ENCODE results near the gene PHACTR1.
"Not testable (repeated sequence)": the region's sequence is repeated elsewhere in the genome, so short reads cannot be mapped to it uniquely, and the experiment has no call there.

The PHACTR1 gene

GRCh38 chr6:13229205-13230085, 512.9 kb downstream of the PHACTR1 start:
- TF ChIP-seq GATA1 (IDR thresholded peaks at IDR 0.05; ENCODE audit: low read depth, low read length) (no peak), POLR2A (IDR thresholded peaks at IDR 0.05; ENCODE audit: low read length) (no peak)
- DNase-seq: no peak

DNA sequence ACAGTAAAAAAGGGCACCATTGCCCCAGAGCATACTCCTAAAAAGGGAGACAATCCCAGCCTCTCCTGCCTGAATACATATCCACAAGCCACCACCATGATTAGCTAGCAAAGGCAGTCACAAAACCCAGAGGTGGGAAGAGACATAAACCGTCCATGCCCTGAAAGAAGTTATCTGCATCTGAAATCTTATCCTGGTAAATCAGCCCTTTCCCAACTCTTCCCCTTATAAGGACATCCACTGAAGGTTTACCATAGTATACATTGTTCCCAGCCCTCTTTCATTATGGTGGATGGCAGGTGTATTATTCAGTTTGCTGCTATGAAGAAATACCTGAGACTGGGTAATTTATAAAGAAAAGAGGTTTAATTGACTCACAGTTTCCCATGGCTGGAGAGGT, 516.5 kb downstream of the PHACTR1 start:
- DNase-seq: no peak
- TF ChIP-seq POLR2A (IDR thresholded peaks at IDR 0.05; ENCODE audit: low read length): no peak
- no peak for TF ChIP-seq GATA1 (IDR thresholded peaks at IDR 0.05; ENCODE audit: low read depth, low read length)

DNA sequence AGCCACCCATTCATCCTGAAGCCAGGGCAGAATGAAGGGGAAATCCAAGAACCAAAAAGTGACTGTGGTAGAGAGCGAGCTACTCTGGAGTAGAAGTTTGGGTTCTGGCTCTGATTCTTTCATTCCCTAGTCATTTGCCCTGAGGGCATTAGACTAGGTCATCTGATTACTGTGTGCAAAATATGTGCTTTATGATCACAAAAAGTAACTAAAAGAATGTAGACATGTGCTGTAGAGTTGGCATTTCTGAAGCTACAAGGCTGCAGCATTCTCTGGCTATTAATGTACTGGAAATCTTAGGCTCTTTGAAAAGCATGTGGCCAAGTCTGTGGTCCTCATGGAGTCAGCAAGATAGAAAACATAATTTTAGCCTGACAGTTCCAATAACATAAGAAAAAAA, 517.6 kb downstream of the PHACTR1 start:
- TF ChIP-seq GATA1 (IDR thresholded peaks at IDR 0.05; ENCODE audit: low read depth, low read length) (no peak), POLR2A (IDR thresholded peaks at IDR 0.05; ENCODE audit: low read length) (no peak)
- DNase-seq: no peak

- no peak for TF ChIP-seq POLR2A (IDR thresholded peaks at IDR 0.05; ENCODE audit: low read length)
- no peak for TF ChIP-seq GATA1 (IDR thresholded peaks at IDR 0.05; ENCODE audit: low read depth, low read length)
- no peak for DNase-seq
These were observed 518.8 kb downstream of the PHACTR1 start for GRCh38 chr6:13235339-13235738.

- TF ChIP-seq GATA1 (IDR thresholded peaks at IDR 0.05; ENCODE audit: low read depth, low read length): no peak
- TF ChIP-seq POLR2A (IDR thresholded peaks at IDR 0.05; ENCODE audit: low read length): no peak
These were observed 520.8 kb downstream of the PHACTR1 start for GRCh38 chr6:13237318-13237717.

GRCh38 chr6:13238017-13238416, 521.5 kb downstream of the PHACTR1 start:
- TF ChIP-seq GATA1 (IDR thresholded peaks at IDR 0.05; ENCODE audit: low read depth, low read length) (no peak), POLR2A (IDR thresholded peaks at IDR 0.05; ENCODE audit: low read length) (no peak)

More at GRCh38 chr6:13237318-13237717, 520.8 kb downstream of the PHACTR1 start:
- DNase-seq: no peak

DNA sequence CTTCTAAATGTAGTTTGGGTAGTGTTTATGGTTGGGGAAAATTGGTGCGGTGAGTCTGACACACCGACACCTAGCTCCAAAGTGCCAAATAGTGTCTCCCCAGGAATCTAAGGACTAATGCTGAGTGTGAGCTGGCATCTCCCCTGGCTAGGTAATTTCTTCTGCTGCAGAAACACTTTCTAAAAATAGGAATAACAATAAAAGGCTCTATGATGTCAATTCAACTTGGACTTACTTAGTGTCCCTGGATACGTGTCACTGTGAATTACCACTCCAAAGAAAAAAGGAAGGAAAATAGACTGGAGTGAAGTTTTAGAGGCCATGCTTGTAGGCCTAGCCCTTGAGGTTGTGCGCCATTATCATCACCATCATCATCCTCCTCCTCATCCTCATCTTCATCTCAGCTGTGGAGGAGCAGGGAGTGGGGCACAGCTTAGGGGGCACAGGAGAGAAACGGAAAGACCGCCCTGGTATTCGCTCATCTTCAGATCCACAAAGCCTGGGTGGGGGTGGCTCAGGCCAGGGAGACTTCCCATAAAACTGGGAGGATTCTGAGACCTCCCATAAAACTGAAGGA, 522.2 kb downstream of the PHACTR1 start:
- no peak for TF ChIP-seq GATA1 (IDR thresholded peaks at IDR 0.05; ENCODE audit: low read depth, low read length)
- no peak for DNase-seq

More at GRCh38 chr6:13238017-13238416, 521.5 kb downstream of the PHACTR1 start:
- DNase-seq: no peak

DNA sequence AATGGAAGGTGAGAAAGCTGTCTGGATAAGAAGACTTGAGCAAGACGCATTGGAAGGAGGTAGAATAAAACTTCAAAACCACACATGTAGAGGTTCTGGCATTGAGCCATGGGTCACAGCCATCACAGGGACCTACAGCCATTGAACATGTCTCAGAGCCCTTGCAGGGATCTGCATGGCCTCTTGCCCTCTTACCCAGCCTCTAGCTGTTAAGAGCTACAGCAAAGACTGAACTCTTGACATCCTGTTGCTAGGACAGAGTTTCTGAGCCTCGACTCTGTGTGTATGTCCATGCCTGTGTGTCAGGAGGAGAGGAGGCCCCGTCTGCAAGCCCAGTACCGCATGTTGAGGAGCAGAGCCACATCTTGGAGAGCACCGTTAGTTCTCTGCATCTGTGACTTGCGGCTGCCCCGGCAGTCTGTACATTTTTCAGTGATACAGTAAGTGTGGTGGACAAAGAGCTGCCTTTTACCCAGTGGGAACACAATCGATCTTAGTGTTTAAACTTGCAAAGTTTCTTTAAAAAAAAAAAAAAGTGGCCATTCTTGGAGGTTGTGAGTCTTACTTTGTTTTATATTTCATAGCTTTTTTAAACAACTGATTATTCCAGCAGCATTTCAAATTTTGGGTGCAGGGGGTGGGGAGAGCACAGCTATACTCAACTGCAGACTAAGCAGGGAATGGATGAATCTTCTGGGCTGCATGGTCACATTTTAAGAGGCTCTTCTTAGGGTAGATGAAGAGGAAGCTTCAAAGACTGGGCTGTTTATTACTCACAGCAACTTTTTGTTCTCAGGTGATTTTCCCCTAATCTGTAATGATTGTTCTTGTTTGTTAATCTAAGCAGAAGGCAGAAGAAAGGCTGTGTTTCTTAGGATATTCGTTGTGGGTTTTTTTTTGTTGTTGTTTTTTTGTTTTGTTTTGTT, 523.2 kb downstream of the PHACTR1 start:
- DNase-seq: no peak
- TF ChIP-seq POLR2A (IDR thresholded peaks at IDR 0.05; ENCODE audit: low read length) (no peak), GATA1 (IDR thresholded peaks at IDR 0.05; ENCODE audit: low read depth, low read length) (no peak)

DNA sequence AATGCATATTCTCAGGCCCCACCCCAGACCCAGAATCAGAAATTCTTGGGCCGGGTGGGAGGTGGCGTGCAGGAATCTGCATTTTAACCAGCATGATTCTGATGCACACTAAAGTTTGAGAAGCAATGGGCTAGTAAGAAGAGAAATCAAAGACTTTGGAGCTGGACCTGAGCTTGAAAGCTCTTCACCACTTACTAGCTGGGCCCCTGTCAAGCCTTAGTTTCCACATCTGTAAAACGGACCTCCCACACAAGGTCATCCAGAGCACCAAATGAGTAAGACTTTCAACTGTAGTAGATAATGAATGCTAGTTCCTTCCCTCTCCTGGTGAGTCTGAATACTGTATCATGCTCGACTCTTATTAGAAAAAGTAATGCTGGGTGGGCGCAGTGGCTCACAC, 524.8 kb downstream of the PHACTR1 start:
- no peak for DNase-seq
- TF ChIP-seq POLR2A (IDR thresholded peaks at IDR 0.05; ENCODE audit: low read length) (no peak), GATA1 (IDR thresholded peaks at IDR 0.05; ENCODE audit: low read depth, low read length) (no peak)

DNA sequence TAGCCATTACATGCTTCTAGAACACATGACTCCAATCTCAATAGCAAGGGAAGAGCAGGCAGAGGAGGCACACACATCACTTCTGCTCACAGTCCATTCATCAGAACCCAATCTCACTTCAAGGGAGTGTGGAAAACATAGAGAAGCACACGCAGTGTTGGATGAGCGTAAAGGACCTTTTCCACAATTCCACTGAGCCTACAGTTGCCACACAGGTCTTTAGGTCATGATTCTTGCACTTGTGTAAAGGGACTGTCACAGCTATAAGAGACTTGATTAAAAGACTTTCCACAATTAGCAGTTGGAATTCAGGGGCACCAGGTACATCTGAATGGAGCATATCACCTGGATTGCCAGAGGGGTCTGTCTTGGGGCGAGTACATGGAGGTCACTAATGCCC, 525.6 kb downstream of the PHACTR1 start:
- TF ChIP-seq GATA1 (IDR thresholded peaks at IDR 0.05; ENCODE audit: low read depth, low read length): no peak
- no peak for TF ChIP-seq POLR2A (IDR thresholded peaks at IDR 0.05; ENCODE audit: low read length)

DNA sequence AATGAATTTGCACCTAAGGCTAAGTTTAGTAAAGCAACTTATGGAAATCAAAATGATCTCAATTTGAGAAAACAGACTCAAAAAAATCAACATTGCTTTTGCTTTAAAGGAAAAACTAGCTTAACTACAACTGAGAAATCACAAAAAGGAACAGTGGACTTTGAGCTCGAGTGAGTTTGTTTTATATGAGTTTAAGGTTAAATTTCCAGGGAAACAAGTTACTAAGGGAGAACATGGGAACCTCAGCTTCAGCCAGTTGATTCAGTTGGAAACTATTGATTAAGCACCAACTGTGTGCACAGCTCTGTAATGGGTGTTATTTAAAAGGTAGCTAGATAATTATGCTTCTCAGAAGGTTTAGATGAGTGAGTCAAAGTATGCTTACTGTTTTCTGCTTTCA, 526.0 kb downstream of the PHACTR1 start:
- TF ChIP-seq POLR2A (IDR thresholded peaks at IDR 0.05; ENCODE audit: low read length) (no peak), GATA1 (IDR thresholded peaks at IDR 0.05; ENCODE audit: low read depth, low read length) (no peak)

More for the DNA sequence above, 525.6 kb downstream of the PHACTR1 start:
- no peak for DNase-seq

DNA sequence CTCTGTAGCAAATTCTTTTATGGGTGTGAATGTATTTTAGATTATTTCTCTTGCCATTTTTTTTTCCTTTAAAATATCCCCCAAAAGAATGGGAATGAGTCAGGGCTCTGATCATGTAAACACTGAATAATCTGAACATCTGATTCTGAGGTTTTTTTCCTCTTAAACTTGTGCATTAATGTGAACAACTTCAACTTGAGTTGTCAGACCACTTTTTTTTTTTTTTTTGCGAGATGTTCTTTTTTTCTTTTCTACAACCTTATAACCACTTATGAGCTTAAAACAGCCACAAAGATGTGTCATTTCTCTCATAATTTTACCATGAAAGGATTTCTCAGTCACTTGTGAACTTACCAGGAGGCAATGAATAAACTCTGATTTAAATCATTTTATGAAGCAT, 526.5 kb downstream of the PHACTR1 start:
- TF ChIP-seq POLR2A (IDR thresholded peaks at IDR 0.05; ENCODE audit: low read length): no peak
- TF ChIP-seq GATA1 (IDR thresholded peaks at IDR 0.05; ENCODE audit: low read depth, low read length): no peak
- DNase-seq: no peak

More for the DNA sequence above, 526.0 kb downstream of the PHACTR1 start:
- DNase-seq: no peak

DNA sequence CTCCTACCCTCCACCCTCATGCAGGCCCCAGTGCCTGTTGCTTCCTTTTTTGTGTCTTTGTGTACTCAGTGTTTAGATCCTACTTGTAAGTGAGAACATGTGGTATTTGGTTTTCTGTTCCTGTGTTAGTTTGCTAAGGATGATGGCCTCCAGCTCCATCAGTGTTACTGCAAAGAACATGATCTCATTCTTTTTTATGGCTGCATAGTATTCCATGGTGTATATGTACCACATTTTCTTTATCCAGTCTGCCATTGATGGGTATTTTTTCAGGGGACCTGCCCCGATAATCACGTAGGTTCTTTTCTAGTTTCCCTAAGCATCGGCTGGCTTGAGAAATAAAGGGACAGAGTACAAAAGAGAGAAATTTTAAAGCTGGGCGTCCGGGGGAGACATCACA, 527.2 kb downstream of the PHACTR1 start:
- not testable (repeated sequence) for DNase-seq

GRCh38 chr6:13247627-13248026, 531.1 kb downstream of the PHACTR1 start:
- TF ChIP-seq POLR2A (IDR thresholded peaks at IDR 0.05; ENCODE audit: low read length): no peak
- no peak for TF ChIP-seq GATA1 (IDR thresholded peaks at IDR 0.05; ENCODE audit: low read depth, low read length)
- no peak for DNase-seq
